AG04450 (cell line): ENCODE data around the gene YPEL1. TPM values are rescaled to one million over a fixed set of nuclear protein-coding genes. Genes with fewer than 3 reads are reported as not detected.
"Not testable (repeated sequence)": the region's sequence is repeated elsewhere in the genome, so short reads cannot be mapped to it uniquely, and the experiment has no call there.

ENCODE experiments used
- CTCF ChIA-PET: fragments of 300-600, 350-600 bp; formaldehyde crosslinking; extraction: SDS; loops from one replicate; lab custom pipeline; 2022; ENCODE audit warnings: antibody characterized with exemption, inconsistent platforms; lab: Charles Lee
- POLR2A ChIA-PET: fragments of 350-600 bp; formaldehyde crosslinking; extraction: SDS; loops from one replicate; lab custom pipeline; 2021; ENCODE audit warnings: antibody characterized with exemption, inconsistent platforms; lab: Yijun Ruan, JAX
- DNase-seq: peaks from one replicate; pipeline ENCODE4 v3.0.0-alpha.2; 2011; ENCODE audit warnings: low read depth, low spot score
- H3K27ac ChIP-seq: one replicate; pipeline ENCODE4 v1.5.1; 2012; ENCODE audit warnings: low read depth, low read length, control low read depth
- H3K27me3 ChIP-seq: one replicate; pipeline ENCODE4 v1.6.0; 2012; ENCODE audit warnings: low read length; ENCODE audit not compliant: control insufficient read depth, insufficient read depth
- H3K4me3 ChIP-seq: 2 replicates; pipeline ENCODE4 v1.5.1; 2011; ENCODE audit warnings: mild to moderate bottlenecking, low read depth, low read length, control low read depth
- H3K9me3 ChIP-seq: 2 replicates; pipeline ENCODE4 v1.5.1; 2012; ENCODE audit warnings: low read length; ENCODE audit not compliant: control insufficient read depth, insufficient read depth
- CTCF ChIP-seq: IDR thresholded peaks from 2 replicates; pipeline ENCODE4 v1.5.1; 2011; ENCODE audit warnings: low read depth, low read length, control low read depth, inconsistent platforms
- polyA plus RNA-seq: library from polyadenylated mRNA; depleted of rRNA; stranded (reverse); fragments of >200 nt; gene quantifications from 2 replicates; pipeline ENCODE4 v1.2.3, GENCODE V29; 2011

YPEL1 gene
- polyA plus RNA-seq, 1 experiment, result 5.5 TPM

- no peak for TF ChIP-seq CTCF
- CTCF ChIA-PET, result interaction anchor here (1.3 kb wide), 1 partner anchor 220 kb away, joined by 6 read pairs; no protein-coding TSS in a partner anchor
- POLR2A ChIA-PET, result interaction anchor here (0.8 kb wide), 1 partner anchor 18 kb away, joined by 3 read pairs; no protein-coding TSS in a partner anchor
These were observed 17.1 kb downstream of the YPEL1 start for GRCh38 chr22:21718499-21718898.

GRCh38 chr22:21716395-21717122 lies 19.0 kb downstream of the YPEL1 start:
- H3K27ac ChIP-seq, CTCF ChIA-PET, POLR2A ChIA-PET: not testable (repeated sequence)

More at GRCh38 chr22:21718499-21718898, 17.1 kb downstream of the YPEL1 start:
- DNase-seq, result no peak
- Histone ChIP-seq H3K4me3 (no peak overlapping the region), H3K9me3 (no peaks in the 10 kb centered on the region), H3K27me3 (no peaks in the 10 kb centered on the region), H3K27ac (no peak overlapping the region)

GRCh38 chr22:21714786-21715185 lies 20.8 kb downstream of the YPEL1 start:
- no peak overlapping the region for H3K27ac ChIP-seq
- H3K4me3 ChIP-seq, result no peak overlapping the region
- ChIA-PET CTCF (interaction anchor here (1.3 kb wide), 1 partner anchor 224 kb away, joined by 7 read pairs; no protein-coding TSS in a partner anchor), POLR2A (no interaction called here)
- no peak for TF ChIP-seq CTCF
- H3K27me3 ChIP-seq, result no peaks in the 10 kb centered on the region
- H3K9me3 ChIP-seq, result no peaks in the 10 kb centered on the region
- no peak for DNase-seq

More at GRCh38 chr22:21716395-21717122, 19.0 kb downstream of the YPEL1 start:
- H3K27me3 ChIP-seq, H3K4me3 ChIP-seq, DNase-seq, H3K9me3 ChIP-seq: not testable (repeated sequence)

- H3K9me3 ChIP-seq, result no peaks in the 10 kb centered on the region
- CTCF ChIA-PET, result interaction anchor here (0.7 to 5.4 kb wide), 10 partner anchors 10 to 239 kb away, joined by 3 to 32 read pairs (median 4); partner anchors contain the start of gene PPM1F
- DNase-seq, result no peak
- H3K27ac ChIP-seq, result no peak overlapping the region
- TF ChIP-seq CTCF, result no peak
- POLR2A ChIA-PET, result no interaction called here
- H3K27me3 ChIP-seq, result no peaks in the 10 kb centered on the region
- H3K4me3 ChIP-seq, result no peak overlapping the region
These were observed 21.4 kb downstream of the YPEL1 start for GRCh38 chr22:21714059-21714770.

- ChIA-PET CTCF (interaction anchor here (0.6 to 5.4 kb wide), 10 partner anchors 10 to 239 kb away, joined by 3 to 32 read pairs (median 3); partner anchors contain the start of gene PPM1F), POLR2A (no interaction called here)
- Histone ChIP-seq H3K4me3 (no peak overlapping the region), H3K27ac (no peak overlapping the region), H3K27me3 (no peaks in the 10 kb centered on the region), H3K9me3 (no peaks in the 10 kb centered on the region)
- TF ChIP-seq CTCF, result no peak; the same call in 1 of the 2 replicates
- no peak for DNase-seq
These were observed 22.1 kb downstream of the YPEL1 start for GRCh38 chr22:21713428-21714058.
